GM12891 (cell line): ENCODE results near the gene UVSSA.
"Not testable (repeated sequence)": the region's sequence is repeated elsewhere in the genome, so short reads cannot be mapped to it uniquely, and the experiment has no call there.

Experiments
- DNase-seq: peaks from one replicate; pipeline ENCODE4 v3.0.0; 2011; ENCODE audit warnings: low spot score; ENCODE audit not compliant: insufficient read length
- FAIRE-seq: peaks from 2 replicates; lab custom pipeline; 2011; peaks lifted over from hg19 to GRCh38; lab: Jason Lieb, UNC
- PAX5 ChIP-seq: IDR thresholded peaks from 2 replicates; pipeline ENCODE4 v1.6.1; 2011; ENCODE audit warnings: low read length, moderate library complexity, mild to moderate bottlenecking; ENCODE audit not compliant: insufficient read depth, severe bottlenecking
- POLR2A ChIP-seq: IDR thresholded peaks from 2 replicates; pipeline ENCODE4 v1.6.1; 2011; ENCODE audit warnings: low read depth, low read length, control low read depth
- POLR2AphosphoS5 ChIP-seq: IDR thresholded peaks from 2 replicates; pipeline ENCODE4 v1.6.1; 2011; ENCODE audit warnings: low read depth, low read length, control low read depth
- POU2F2 ChIP-seq: IDR thresholded peaks from 2 replicates; pipeline ENCODE4 v1.6.1; 2011; ENCODE audit warnings: low read depth, mild to moderate bottlenecking, control low read depth, low read length, moderate library complexity
- SPI1 ChIP-seq: IDR thresholded peaks from 2 replicates; pipeline ENCODE4 v1.6.1; 2011; ENCODE audit warnings: low read depth, low read length, control low read depth
- TAF1 ChIP-seq: IDR thresholded peaks from 2 replicates; pipeline ENCODE4 v1.6.1; 2011; ENCODE audit warnings: low read depth, low read length, control low read depth

UVSSA gene

GRCh38 chr4:1317177-1318045 is 29.6 kb upstream of the UVSSA start:
- TF ChIP-seq POLR2A, result no peak
- TF ChIP-seq PAX5, result no peak
- no peak for TF ChIP-seq POU2F2
- no peak for TF ChIP-seq POLR2AphosphoS5
- no peak for TF ChIP-seq TAF1
- TF ChIP-seq SPI1, result no peak
- DNase-seq (no peak), FAIRE-seq (no peak)

- FAIRE-seq, result no peak
- TF ChIP-seq POU2F2 (no peak), PAX5 (no peak), TAF1 (no peak)
- DNase-seq, result no peak
Observed at GRCh38 chr4:1318046-1318375, 29.0 kb upstream of the UVSSA start.

GRCh38 chr4:1318488-1319213 is 28.4 kb upstream of the UVSSA start:
- no peak for FAIRE-seq
- no peak for TF ChIP-seq TAF1
- no peak for TF ChIP-seq PAX5
- TF ChIP-seq POLR2A, result no peak
- TF ChIP-seq POU2F2, result no peak
- no peak for TF ChIP-seq SPI1
- no peak for TF ChIP-seq POLR2AphosphoS5

GRCh38 chr4:1321486-1321885 is 25.5 kb upstream of the UVSSA start:
- TF ChIP-seq POLR2A, result no peak
- TF ChIP-seq POLR2AphosphoS5, result no peak
- no peak for TF ChIP-seq TAF1
- TF ChIP-seq POU2F2, result no peak
- no peak for TF ChIP-seq PAX5
- TF ChIP-seq SPI1, result no peak
- FAIRE-seq, result no peak

More at GRCh38 chr4:1318488-1319213, 28.4 kb upstream of the UVSSA start:
- no peak for DNase-seq

GRCh38 chr4:1321946-1322650 is 24.9 kb upstream of the UVSSA start:
- TF ChIP-seq POU2F2, result no peak
- no peak for TF ChIP-seq POLR2AphosphoS5
- no peak for TF ChIP-seq POLR2A
- no peak for TF ChIP-seq PAX5
- no peak for TF ChIP-seq SPI1
- TF ChIP-seq TAF1, result no peak
- DNase-seq, result no peak
- FAIRE-seq, result no peak

More at GRCh38 chr4:1321486-1321885, 25.5 kb upstream of the UVSSA start:
- DNase-seq, result no peak

GRCh38 chr4:1323280-1323634 is 23.8 kb upstream of the UVSSA start:
- no peak for TF ChIP-seq POLR2A
- no peak for TF ChIP-seq PAX5
- FAIRE-seq, result no peak
- DNase-seq, result no peak

GRCh38 chr4:1323635-1324442 is 23.2 kb upstream of the UVSSA start:
- DNase-seq, result no peak
- FAIRE-seq, result peak; percentile 43
- no peak for TF ChIP-seq POLR2A
- no peak for TF ChIP-seq PAX5
- no peak for TF ChIP-seq POU2F2
- TF ChIP-seq TAF1, result no peak
- no peak for TF ChIP-seq SPI1
- no peak for TF ChIP-seq POLR2AphosphoS5

- DNase-seq, FAIRE-seq: not testable (repeated sequence)
Observed at GRCh38 chr4:1324443-1325175, 22.4 kb upstream of the UVSSA start.

- no peak for FAIRE-seq
- TF ChIP-seq PAX5, result no peak
- no peak for TF ChIP-seq POU2F2
- no peak for TF ChIP-seq POLR2AphosphoS5
- TF ChIP-seq SPI1, result no peak
- no peak for TF ChIP-seq POLR2A
- TF ChIP-seq TAF1, result no peak
Observed at GRCh38 chr4:1325176-1325480, 21.9 kb upstream of the UVSSA start.

More at GRCh38 chr4:1325176-1325480, 21.9 kb upstream of the UVSSA start:
- DNase-seq, result no peak
